IPS-18c (cell line): ENCODE measurements around the gene PDE1A.
"Not testable (repeated sequence)": the region's sequence is repeated elsewhere in the genome, so short reads cannot be mapped to it uniquely, and the experiment has no call there.

ENCODE experiments used
- H3K4me3 ChIP-seq: 2 replicates; pipeline ENCODE4 v1.7.0; 2013; ENCODE audit warnings: low read depth, mild to moderate bottlenecking, low read length, moderate library complexity; ENCODE audit not compliant: insufficient read depth
- H3K9me3 ChIP-seq: one replicate; pipeline ENCODE4 v1.6.1; 2013; ENCODE audit warnings: mild to moderate bottlenecking, low read length, moderate library complexity; ENCODE audit not compliant: control insufficient read depth, insufficient read depth

PDE1A gene

GRCh38 chr2:182420669-182421068, 6.2 kb downstream of the PDE1A start:
- Histone ChIP-seq H3K9me3 (no peaks in the 10 kb centered on the region), H3K4me3 (no peak overlapping the region)

DNA sequence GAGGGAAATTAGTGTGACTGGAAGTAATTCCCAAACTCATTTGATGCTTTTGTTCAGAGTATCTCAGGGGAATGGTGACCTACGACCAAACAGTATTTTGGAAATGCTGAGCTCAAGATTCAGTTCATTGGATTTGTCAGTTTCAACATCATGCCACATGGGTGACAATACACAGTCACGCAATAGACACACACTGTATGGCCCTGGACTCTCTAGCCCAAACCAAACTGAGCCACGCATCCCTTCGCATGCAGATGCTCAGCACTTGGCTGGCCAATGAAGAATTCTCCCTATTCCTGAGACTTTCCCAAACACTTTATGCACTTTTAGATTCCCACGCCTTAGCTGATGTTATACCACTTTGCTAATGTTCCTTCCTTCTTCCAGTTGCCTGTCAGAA, 10.0 kb downstream of the PDE1A start:
- H3K4me3 ChIP-seq, result no peak overlapping the region

GRCh38 chr2:182416191-182416590, 10.6 kb downstream of the PDE1A start:
- Histone ChIP-seq H3K9me3 (no peaks in the 10 kb centered on the region), H3K4me3 (no peak overlapping the region)

More for the DNA sequence above, 10.0 kb downstream of the PDE1A start:
- H3K9me3 ChIP-seq, result no peaks in the 10 kb centered on the region

DNA sequence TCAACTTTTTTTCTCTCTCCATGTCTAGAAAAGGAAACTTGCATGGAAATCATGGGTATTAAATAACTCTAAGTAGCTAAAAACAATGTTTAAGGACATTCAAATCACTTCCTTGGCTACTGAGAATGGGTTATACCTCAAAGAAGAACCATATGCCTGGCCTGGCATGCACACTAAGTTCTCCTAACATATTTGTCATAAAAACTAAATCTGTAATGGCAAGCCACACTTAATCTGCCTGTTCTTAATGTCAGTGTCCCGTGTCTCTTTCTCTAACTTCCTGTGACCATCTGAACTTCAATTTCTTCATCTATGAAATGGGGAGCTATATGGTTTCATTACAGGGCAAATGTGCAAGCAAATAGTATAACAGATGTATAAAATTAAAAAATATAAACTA, 11.1 kb downstream of the PDE1A start:
- Histone ChIP-seq H3K4me3 (no peak overlapping the region), H3K9me3 (no peaks in the 10 kb centered on the region)

DNA sequence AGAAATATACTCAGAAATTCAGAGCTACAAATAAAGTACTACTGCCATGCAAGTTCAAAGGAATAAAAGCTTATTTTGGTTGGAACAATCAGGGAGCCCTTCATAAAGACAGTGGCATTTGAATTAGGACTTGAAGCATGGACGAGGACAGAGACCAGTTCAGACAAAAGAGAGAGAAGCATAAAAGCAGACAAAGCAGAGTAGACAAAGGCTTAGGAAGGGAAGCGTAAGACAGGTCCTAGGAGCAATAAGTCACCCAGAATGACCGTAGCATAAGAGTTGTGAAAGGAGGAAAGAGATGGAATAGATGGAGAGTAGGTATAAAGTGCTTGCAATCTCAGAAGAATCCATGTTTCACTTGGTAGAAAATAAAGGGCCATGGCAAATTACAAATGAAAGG, 14.0 kb downstream of the PDE1A start:
- no peaks in the 10 kb centered on the region for H3K9me3 ChIP-seq
- no peak overlapping the region for H3K4me3 ChIP-seq

DNA sequence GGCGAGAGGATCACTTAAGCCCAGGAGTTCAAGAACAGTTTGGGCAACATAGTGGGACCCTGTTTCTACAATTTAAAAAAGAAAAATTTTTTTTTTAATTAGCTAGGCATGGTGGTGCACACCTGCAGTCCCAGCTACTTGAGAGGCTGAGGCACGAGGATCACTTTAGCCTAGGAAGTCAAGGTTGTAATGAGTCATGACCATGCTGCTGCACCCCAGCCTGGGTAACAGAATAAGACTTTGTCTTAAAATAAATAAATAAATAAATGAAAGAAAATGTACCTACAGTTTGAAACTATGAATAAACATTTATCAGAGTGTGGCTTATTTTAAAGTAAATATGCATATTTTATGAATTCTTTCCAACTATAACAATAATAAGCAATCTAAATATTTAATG, 16.7 kb downstream of the PDE1A start:
- Histone ChIP-seq H3K4me3 (no peak overlapping the region), H3K9me3 (no peaks in the 10 kb centered on the region)

DNA sequence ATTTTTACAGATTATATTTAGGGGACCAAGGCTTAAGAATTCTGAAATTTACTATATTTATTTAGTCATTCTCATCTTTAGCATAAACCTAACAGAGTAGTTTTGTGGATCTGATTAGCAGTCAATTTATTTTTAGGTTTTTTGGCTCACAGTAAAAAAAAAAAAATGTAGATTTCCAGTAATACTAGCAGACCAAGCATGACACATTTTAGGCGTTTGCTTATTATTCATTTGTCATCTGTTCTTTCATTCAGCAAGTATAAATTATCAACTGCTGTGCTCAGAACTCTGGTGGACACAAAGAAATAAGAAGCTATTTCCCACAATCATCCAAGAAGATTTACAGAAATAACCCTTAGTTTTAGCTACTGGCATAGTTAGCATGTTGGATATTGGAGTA, 20.6 kb downstream of the PDE1A start:
- Histone ChIP-seq H3K9me3 (no peaks in the 10 kb centered on the region), H3K4me3 (no peak overlapping the region)

DNA sequence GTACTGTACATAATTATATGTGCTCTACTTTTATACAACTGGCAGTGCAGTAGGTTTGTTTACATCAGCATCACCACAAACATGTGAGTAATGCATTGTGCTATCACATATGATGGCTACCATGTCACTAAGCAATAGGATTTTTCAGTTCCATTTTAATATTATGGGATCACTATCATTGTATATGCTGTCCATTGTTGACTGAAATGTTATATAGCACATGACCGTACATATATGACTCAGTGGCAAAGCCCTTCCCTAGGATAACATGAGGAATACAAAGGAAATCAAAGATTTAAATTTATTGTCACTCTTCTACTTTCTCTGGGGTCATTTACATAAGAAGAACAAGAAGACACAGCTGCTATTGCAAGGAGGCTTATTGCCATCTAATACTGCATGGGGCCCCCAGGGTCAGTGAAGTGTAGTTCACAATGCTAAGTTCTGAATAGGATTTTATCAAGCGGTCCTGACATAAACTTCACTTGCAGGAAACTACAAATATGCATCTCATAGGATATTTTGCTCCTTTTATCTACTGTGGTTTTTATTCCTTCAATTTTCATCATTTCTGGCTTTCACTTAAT, 21.8 kb downstream of the PDE1A start:
- no peaks in the 10 kb centered on the region for H3K9me3 ChIP-seq
- no peak overlapping the region for H3K4me3 ChIP-seq

GRCh38 chr2:182404092-182404491, 22.7 kb downstream of the PDE1A start:
- H3K9me3 ChIP-seq, result no peaks in the 10 kb centered on the region
- no peak overlapping the region for H3K4me3 ChIP-seq

DNA sequence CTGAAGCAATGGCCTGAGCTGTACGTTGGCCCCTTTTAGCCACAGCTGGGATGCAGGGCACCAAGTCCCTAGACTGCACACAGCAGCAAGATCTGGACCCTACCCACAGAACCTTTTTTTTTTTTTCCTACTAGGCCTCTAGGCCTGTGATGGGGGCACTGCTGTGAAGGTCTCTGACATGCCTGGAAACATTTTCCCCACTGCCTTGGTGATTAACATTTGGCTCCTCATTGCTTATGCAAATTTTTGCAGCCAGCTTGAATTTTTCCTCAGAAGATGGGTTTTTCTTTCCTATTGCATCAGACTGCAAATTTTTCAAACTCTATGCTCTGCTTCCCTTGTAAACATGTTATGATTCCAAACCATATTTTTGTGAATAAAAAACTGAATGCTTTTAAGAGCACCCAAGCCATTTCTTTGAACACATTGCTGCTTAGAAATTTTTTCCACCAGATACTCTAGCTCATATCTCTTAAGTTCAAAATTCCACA, 33.5 kb downstream of the PDE1A start:
- no peak overlapping the region for H3K4me3 ChIP-seq
- peaks cover 2% of the 10 kb centered on the region for H3K9me3 ChIP-seq

- Histone ChIP-seq H3K4me3 (no peak overlapping the region), H3K9me3 (peaks cover 2% of the 10 kb centered on the region)
These were observed 35.4 kb downstream of the PDE1A start for GRCh38 chr2:182391443-182391842.

DNA sequence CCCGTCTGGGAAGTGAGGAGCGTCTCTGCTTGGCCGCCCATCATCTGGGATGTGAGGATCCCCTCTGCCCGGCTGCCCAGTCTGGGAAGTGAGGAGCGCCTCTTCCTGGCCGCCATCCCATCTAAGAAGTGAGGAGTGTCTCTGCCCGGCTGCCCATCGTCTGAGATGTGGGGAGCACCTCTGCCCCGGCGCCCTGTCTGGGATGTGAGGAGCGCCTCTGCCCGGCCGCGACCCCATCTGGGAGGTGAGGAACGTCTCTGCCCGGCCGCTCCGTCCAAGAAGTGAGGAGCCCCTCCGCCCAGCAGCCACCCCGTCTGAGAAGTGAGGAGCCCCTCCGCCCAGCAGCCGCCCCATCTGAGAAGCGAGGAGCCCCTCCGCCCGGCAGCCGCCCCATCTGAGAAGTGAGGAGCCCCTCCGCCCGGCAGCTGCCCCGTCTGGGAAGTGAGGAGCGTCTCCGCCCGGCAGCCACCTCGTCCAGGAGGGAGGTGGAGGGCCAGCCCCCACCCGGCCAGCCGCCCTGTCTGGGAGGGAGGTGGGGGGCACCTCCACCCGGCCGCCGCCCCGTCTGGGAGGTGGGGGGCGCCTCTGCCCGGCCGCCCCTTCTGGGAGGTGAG, 40.5 kb downstream of the PDE1A start:
- not testable (repeated sequence) for H3K4me3 ChIP-seq, H3K9me3 ChIP-seq

DNA sequence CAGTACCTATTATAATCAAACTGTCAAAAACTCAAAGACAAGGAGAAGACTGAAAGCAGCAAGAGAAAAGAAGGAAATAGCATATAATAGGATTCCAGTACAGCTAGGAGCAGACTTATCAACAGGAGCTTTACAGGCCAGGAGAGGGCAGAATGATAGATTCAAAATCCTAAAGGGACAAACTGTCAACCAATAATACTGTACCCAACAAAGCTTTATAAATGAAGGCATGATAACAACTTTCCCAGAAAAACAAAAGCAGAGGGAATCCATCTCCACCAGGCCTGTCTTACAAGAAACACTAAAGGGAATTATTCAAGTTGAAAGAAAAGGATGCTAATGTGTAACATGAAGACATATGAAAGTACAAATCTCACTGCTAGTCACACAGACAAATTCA, 42.0 kb downstream of the PDE1A start:
- no peaks in the 10 kb centered on the region for H3K9me3 ChIP-seq

GRCh38 chr2:182381225-182381624, 45.6 kb downstream of the PDE1A start:
- Histone ChIP-seq H3K4me3 (no peak overlapping the region), H3K9me3 (no peaks in the 10 kb centered on the region)

More for the DNA sequence above, 42.0 kb downstream of the PDE1A start:
- no peak overlapping the region for H3K4me3 ChIP-seq

- Histone ChIP-seq H3K4me3 (no peak overlapping the region), H3K9me3 (no peaks in the 10 kb centered on the region)
These were observed 47.6 kb downstream of the PDE1A start for GRCh38 chr2:182379241-182379640.

DNA sequence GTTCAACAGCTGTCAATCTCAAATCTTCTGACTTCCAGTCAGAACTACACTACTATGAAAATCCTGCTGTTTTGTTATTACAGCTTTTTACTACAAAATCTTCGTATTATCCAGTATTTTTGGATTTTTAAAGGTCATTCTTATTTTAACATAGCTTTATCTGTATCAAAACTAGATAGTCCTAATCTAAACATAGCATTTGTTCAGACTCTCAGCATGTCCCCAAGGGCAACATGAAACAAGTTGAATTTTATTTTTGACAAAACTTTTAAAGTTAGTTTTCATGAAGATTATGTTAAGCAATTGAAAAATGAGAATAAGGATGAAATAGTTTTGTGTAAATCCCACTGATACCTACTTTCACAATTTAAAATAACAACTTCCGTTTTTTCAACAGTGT, 48.1 kb downstream of the PDE1A start:
- Histone ChIP-seq H3K9me3 (no peaks in the 10 kb centered on the region), H3K4me3 (no peak overlapping the region)

GRCh38 chr2:182377467-182377866, 49.4 kb downstream of the PDE1A start:
- no peaks in the 10 kb centered on the region for H3K9me3 ChIP-seq

DNA sequence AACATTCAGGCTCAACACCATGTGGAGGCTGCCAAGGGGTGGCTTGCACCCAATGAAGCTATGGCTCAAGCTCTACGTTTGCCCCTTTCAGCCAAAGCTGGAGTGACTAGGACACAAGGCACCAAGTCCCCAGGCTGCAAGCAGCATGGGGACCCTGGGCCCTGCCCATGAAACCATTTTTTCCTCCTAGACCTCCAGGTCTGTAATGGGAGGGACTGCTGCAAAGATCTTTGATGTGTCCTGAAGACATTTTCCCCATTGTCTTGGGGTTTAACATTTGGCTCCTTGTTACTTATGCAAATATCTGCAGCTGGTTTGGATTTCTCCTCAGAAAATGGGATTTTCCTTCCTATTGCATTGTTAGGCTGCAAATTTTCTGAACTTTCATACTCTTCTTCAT, 51.0 kb downstream of the PDE1A start:
- Histone ChIP-seq H3K9me3 (no peaks in the 10 kb centered on the region), H3K4me3 (no peak overlapping the region)

More at GRCh38 chr2:182377467-182377866, 49.4 kb downstream of the PDE1A start:
- no peak overlapping the region for H3K4me3 ChIP-seq

- H3K9me3 ChIP-seq, result no peaks in the 10 kb centered on the region
- H3K4me3 ChIP-seq, result no peak overlapping the region
These were observed 54.2 kb downstream of the PDE1A start for GRCh38 chr2:182372661-182373060.
